ENCODE results near the gene KIF23. TPM values are rescaled to one million over a fixed set of nuclear protein-coding genes. Genes with fewer than 3 reads are reported as not detected.
A peak's percentile ranks its signal among the peaks of the same experiment; 100 is the strongest.

Gene KIF23
- total RNA-seq, 2 donors from 2014 or later: 23.4 to 40.4 TPM

DNA sequence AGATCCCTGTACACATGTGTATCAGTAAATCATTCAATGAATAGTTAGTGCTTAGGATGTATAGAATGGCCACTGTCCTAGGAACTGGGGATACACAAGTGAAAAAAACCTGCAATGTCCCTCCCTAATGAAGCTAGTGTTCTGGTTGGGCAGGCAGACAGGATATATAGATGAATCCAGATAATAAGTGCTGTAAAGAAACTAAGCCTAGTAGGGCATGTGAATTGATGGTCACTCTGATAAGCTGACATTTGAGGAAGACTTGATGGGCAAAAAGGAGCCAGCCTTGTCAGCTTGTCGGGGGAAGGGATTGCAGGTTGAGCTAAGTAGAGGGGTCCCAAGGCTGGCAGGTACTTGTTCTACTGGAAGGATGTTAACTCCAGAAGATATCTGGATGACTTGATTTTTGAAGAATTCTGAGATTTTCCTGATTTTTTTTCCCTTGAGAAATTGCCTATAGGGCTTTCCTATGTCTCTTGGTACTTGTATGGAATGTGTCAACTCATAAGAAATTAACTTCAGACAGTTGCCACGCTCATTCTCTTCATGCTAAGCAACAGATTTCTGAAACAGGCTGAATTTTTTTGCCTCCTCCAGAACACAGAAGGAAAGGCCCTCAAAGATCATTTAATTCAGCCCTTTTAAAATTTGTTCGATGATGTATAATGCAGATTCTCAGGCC is 6.3 kb upstream of the KIF23 start:
- no peak for ATAC-seq
- H3K4me1 Mint-ChIP-seq (ENCODE audit: low read depth in 2 of 2): no peaks in the 10 kb centered on the region
- H3K27me3 Mint-ChIP-seq: peaks cover 4 to 15% of the 10 kb centered on the region in 2 donors
- no peak overlapping the region for H3K4me3 Mint-ChIP-seq
- DNase-seq (ENCODE audit: low spot score): no peak
- H3K9me3 Mint-ChIP-seq: no peaks in the 10 kb centered on the region
- no peaks in the 10 kb centered on the region for H3K36me3 Mint-ChIP-seq
- H3K27ac Mint-ChIP-seq: no peak overlapping the region

DNA sequence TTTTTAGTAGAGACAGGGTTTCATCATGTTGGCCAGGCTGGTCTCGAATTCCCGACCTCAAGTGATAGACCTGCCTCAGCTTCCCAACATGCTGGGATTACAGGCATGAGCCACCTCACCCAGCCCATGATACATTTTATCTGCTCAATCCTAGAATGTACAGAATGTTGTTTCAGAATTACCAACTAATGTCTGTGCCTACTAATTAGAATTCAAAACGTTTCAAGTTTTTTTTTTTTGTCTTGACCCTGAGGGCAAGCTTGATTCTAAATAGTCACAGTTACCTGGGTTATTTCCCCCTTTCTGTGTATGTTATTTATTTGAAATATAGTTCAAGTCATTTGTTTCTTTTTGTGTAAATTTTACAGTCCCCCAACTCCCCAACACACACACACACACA is 5.3 kb upstream of the KIF23 start:
- peaks cover 2 to 3% of the 10 kb centered on the region in 2 donors for H3K4me1 Mint-ChIP-seq (ENCODE audit: low read depth in 2 of 2)
- H3K27me3 Mint-ChIP-seq: peaks cover 4 to 15% of the 10 kb centered on the region in 2 donors
- no peak for DNase-seq (ENCODE audit: low spot score)
- H3K9me3 Mint-ChIP-seq: no peaks in the 10 kb centered on the region
- H3K36me3 Mint-ChIP-seq: no peaks in the 10 kb centered on the region
- no peak overlapping the region for H3K27ac Mint-ChIP-seq
- ATAC-seq: no peak
- H3K4me3 Mint-ChIP-seq: no peak overlapping the region

DNA sequence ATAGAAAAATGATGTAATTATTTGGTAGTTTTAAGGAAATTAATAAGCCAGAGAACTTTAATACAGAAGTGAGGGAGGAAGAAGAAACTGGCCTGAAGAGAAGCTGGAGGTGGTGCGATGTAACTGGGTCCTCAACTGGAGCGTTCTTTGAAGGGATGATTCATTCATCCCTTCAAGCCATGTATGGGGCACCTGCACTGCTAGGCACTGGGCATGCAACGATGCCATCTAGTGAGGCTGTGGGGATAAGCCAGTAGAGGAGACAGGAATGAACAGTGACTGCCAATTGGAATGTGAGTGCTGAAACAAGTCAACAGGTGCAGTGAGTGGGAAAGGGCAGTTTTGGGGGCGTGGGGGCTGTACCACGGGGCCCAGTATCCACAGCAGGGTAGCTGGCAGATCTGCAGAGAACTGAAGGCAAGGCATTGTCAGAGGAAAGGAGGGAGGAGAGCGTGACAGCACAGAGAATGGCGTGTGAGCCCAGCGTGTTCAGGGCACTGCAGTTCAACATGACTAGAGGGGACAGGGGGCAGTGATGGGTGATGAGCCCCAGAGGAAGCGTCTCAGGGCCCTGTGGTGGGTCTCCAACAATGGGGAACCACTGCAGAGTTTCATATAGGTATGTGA is 3.8 kb upstream of the KIF23 start:
- Mint-ChIP-seq H3K4me3 (no peak overlapping the region), H3K27me3 (peaks cover 0 to 15% of the 10 kb centered on the region in 2 donors), H3K4me1 (ENCODE audit: low read depth in 2 of 2) (peaks cover 6 to 9% of the 10 kb centered on the region in 2 donors), H3K36me3 (no peaks in the 10 kb centered on the region), H3K9me3 (no peaks in the 10 kb centered on the region), H3K27ac (no peak overlapping the region)
- no peak for ATAC-seq
- no peak for DNase-seq (ENCODE audit: low spot score)

DNA sequence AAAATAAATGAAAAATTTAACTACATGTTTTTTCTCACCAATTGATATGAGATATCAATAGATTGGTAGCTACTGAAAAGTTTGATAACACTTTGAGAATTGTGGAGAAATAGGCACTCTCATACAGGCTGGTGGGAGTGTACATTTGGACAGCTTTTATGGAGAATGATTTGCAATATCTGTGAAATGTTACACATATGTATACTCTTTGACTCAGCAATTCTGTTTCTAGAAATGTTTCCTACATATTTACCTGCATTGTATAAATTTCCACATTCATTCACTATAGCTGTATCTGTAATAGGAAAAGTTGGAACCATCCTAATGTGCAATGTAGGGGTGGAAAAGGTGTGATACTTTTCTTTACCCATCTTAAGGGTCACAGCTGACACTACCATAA is 1.9 kb upstream of the KIF23 start:
- no peak overlapping the region for H3K27ac Mint-ChIP-seq
- no peaks in the 10 kb centered on the region for H3K9me3 Mint-ChIP-seq
- peaks cover 2% of the 10 kb centered on the region for H3K36me3 Mint-ChIP-seq
- DNase-seq (ENCODE audit: low spot score) (no peak), ATAC-seq (no peak)
- peaks cover 8 to 9% of the 10 kb centered on the region in 2 donors for H3K4me1 Mint-ChIP-seq (ENCODE audit: low read depth in 2 of 2)
- no peak overlapping the region for H3K4me3 Mint-ChIP-seq
- H3K27me3 Mint-ChIP-seq: peaks cover 0 to 15% of the 10 kb centered on the region in 2 donors

DNA sequence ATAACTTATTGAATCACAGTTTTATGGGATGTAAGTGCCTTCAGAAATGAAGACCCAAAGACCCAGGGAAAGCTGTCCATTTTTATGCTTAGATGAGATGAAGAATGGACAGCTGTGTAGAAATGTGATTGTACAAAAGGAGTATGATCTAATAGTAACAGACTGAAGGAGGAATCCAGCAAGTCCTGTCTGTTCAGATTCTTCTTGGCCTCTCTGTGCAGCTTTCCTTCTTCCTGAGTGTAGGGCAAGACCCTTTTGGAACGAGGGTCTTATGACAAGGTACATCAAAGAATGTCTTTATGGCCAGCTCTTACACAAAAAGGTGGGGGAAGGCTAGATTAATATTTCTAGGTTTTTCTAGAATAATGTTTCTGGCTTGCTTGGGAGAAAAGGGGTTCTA is 1.4 kb upstream of the KIF23 start:
- DNase-seq (ENCODE audit: low spot score) (no peak), ATAC-seq (no peak)
- H3K27ac Mint-ChIP-seq: peak overlapping the region in 1 of 2 donors; percentile 64
- H3K4me3 Mint-ChIP-seq: peak overlapping the region; percentile 83
- peaks cover 6% of the 10 kb centered on the region for H3K36me3 Mint-ChIP-seq
- H3K4me1 Mint-ChIP-seq (ENCODE audit: low read depth in 2 of 2): peaks cover 9 to 12% of the 10 kb centered on the region in 2 donors
- H3K9me3 Mint-ChIP-seq: no peaks in the 10 kb centered on the region
- peaks cover 0 to 14% of the 10 kb centered on the region in 2 donors for H3K27me3 Mint-ChIP-seq

DNA sequence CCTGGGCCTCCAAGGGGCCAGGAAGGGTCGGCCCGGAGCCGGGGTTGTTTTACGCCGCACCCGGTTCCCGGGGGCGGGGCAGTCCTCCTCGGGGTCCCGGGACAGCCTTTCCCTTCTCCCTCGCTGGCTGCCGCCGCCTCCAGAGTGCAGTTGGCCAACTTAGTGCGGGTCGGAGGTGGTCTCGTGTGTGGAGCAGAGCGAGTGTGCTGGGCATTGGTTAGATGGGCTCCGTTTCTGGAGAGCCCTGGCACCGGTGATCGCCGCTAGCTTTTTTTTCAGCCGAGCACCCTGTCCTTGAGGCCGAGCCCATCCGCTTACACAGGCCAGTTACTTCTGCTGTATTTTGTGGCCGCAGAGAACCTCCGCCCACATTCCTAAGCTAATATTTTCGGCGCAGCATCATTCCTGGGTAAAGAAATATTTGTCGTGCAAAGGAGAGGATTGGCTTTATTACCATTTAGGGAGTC is 585 bp downstream of the KIF23 start:
- peaks cover 12% of the 10 kb centered on the region for H3K36me3 Mint-ChIP-seq
- no peak overlapping the region for H3K27ac Mint-ChIP-seq
- DNase-seq (ENCODE audit: low spot score): no peak
- peak; percentile 43 to 65 for ATAC-seq
- H3K4me3 Mint-ChIP-seq: peak overlapping the region; percentile 93
- H3K4me1 Mint-ChIP-seq (ENCODE audit: low read depth in 2 of 2): peaks cover 9 to 12% of the 10 kb centered on the region in 2 donors
- no peaks in the 10 kb centered on the region for H3K9me3 Mint-ChIP-seq
- peaks cover 0 to 8% of the 10 kb centered on the region in 2 donors for H3K27me3 Mint-ChIP-seq

DNA sequence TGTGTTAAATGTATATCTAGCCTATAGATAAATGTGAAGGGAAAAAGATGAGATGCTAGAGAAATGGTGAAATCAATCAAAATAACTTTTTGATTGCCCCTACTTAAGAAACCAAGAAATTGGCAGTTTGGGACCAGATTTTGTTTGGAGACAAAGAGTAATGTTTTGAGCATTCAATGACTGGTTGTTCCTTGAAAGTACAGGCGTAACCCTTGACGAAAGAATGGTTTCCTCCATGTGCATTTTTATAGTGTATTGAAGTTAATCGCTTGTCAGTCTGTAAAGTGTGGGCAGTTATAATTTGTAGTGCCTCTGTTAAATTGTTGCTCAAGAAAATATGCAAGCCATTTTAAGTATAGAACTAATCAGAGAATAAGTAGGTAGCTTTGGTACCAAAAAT is 1.2 kb downstream of the KIF23 start:
- H3K9me3 Mint-ChIP-seq: no peaks in the 10 kb centered on the region
- H3K36me3 Mint-ChIP-seq: peaks cover 12% of the 10 kb centered on the region
- H3K4me3 Mint-ChIP-seq: peak overlapping the region; percentile 93
- H3K27me3 Mint-ChIP-seq: peaks cover 0 to 7% of the 10 kb centered on the region in 2 donors
- no peak overlapping the region for H3K27ac Mint-ChIP-seq
- H3K4me1 Mint-ChIP-seq (ENCODE audit: low read depth in 2 of 2): peaks cover 9 to 12% of the 10 kb centered on the region in 2 donors
- ATAC-seq: no peak
- no peak for DNase-seq (ENCODE audit: low spot score)

DNA sequence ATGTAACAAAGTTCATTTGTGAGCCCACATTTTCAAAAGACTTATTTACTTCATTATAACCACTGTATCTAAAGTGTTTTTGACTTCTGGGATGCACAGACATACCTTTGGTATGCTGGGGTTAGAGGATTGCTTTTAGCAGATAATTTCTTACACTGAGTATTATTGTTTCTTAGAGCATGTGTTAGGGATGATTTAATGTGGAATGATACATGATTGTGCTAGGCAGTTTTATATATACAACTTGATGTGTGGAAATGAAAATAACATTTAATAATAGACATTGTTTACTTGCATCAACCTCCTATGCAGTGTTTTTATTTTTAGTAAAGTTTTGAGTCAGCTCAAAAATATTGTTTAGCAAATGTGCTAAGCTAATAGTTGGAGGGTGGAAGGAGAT is 3.4 kb downstream of the KIF23 start:
- H3K27ac Mint-ChIP-seq: no peak overlapping the region
- H3K9me3 Mint-ChIP-seq: no peaks in the 10 kb centered on the region
- no peak for DNase-seq (ENCODE audit: low spot score)
- no peak overlapping the region for H3K4me3 Mint-ChIP-seq
- peaks cover 9 to 12% of the 10 kb centered on the region in 2 donors for H3K4me1 Mint-ChIP-seq (ENCODE audit: low read depth in 2 of 2)
- ATAC-seq: no peak
- peaks cover 0 to 2% of the 10 kb centered on the region in 2 donors for H3K27me3 Mint-ChIP-seq
- peaks cover 16% of the 10 kb centered on the region for H3K36me3 Mint-ChIP-seq

DNA sequence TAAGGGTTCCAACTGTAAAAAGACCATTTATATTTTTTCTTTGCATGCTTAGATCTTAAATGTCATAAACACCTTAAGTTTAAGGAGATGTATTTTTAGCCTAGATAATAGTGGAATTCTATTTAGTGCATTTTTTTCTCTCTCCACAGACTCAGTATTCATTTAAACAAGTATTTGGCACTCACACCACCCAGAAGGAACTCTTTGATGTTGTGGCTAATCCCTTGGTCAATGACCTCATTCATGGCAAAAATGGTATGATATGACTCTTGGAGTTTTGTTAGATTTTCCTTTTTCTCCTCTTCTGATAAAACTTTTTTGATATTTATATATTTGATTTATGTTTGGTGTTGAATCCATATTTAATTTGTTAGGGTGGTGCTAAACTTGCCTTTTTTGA is 7.3 kb downstream of the KIF23 start:
- H3K27ac Mint-ChIP-seq: no peak overlapping the region
- H3K9me3 Mint-ChIP-seq: no peaks in the 10 kb centered on the region
- no peaks in the 10 kb centered on the region for H3K27me3 Mint-ChIP-seq
- ATAC-seq (no peak), DNase-seq (ENCODE audit: low spot score) (no peak)
- peaks cover 21% of the 10 kb centered on the region for H3K36me3 Mint-ChIP-seq
- no peak overlapping the region for H3K4me3 Mint-ChIP-seq
- peaks cover 0 to 6% of the 10 kb centered on the region in 2 donors for H3K4me1 Mint-ChIP-seq (ENCODE audit: low read depth in 2 of 2)

DNA sequence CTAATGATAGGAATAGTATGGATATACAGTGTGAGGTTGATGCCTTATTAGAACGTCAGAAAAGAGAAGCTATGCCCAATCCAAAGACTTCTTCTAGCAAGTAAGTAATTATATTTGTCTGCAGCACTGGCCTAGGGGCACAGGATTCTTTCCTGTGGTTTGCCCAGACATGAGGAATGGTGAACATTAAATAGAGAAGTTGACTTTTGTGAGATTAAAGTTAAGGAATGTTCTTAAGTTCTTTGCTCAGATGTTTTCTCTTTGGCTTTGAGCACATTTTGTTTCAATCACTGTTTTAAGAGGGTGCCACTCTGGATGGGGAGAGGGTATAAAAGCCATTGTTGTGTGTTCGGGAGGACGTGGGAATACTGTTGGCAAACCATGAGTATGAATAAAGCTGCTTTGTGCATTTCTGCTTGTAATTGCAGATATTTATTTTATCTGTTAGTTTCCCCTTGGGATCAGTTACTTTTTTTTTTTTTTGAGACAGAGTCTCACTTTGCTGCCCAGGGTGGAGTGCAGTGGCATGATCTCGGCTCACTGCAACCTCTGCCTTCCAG is 8.3 kb downstream of the KIF23 start:
- DNase-seq (ENCODE audit: low spot score) (no peak), ATAC-seq (no peak)
- Mint-ChIP-seq H3K36me3 (peaks cover 17% of the 10 kb centered on the region), H3K9me3 (no peaks in the 10 kb centered on the region), H3K27ac (no peak overlapping the region), H3K27me3 (no peaks in the 10 kb centered on the region), H3K4me1 (ENCODE audit: low read depth in 2 of 2) (peaks cover 0 to 3% of the 10 kb centered on the region in 2 donors), H3K4me3 (no peak overlapping the region)

DNA sequence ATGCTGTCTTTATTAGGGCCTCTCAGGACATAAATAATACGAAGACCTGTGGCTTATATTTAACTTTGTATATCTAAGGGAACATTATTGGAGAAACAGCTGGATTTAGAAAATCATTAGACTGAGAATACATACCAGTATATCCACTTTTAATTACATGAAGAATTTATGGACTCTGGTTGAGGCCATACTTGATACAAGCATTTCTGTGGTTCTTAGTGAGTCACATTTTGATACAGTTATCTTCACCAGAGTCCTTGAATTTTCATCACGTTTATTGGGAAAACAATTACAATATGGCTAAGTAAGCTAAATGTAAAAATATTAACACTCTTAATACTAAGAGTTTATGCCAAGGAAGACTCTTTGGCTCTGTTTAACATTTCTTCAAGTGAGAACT is 9.9 kb downstream of the KIF23 start:
- H3K36me3 Mint-ChIP-seq: peaks cover 8% of the 10 kb centered on the region
- H3K9me3 Mint-ChIP-seq: no peaks in the 10 kb centered on the region
- no peak for DNase-seq (ENCODE audit: low spot score)
- H3K4me3 Mint-ChIP-seq: no peak overlapping the region
- no peak overlapping the region for H3K27ac Mint-ChIP-seq
- ATAC-seq: no peak
- H3K4me1 Mint-ChIP-seq (ENCODE audit: low read depth in 2 of 2): no peaks in the 10 kb centered on the region
- H3K27me3 Mint-ChIP-seq: no peaks in the 10 kb centered on the region

DNA sequence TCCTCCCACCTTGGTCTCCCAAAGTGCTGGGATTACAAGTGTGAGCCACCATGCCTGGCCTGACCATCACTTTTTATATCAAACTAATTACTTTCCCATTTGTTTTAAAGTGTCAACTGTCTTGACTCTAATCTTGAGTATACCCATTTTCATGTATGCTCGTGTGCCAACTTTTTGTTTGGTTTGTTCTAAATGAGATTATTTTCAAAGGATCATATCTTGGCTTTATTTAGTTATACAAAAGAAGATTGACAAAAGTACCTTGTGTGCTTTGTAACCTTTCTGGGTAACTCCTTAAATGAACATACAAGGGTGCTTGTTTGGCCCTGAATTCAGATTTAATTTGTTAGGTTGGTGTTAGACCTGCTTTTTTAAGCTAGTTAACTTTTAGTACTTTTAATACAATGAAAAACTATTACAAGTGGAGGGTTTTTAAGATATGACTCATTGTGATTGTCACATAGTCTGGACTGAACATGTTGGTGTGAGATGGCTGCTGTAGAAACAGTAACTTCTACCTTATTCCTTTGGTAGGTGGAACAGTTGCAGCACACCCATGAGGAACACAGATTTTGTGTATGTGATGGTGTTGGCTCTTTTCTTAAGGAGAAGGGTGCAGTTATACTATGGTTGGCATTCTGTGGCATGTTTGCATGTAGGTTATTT is 10.7 kb downstream of the KIF23 start:
- Mint-ChIP-seq H3K27me3 (no peaks in the 10 kb centered on the region), H3K9me3 (no peaks in the 10 kb centered on the region), H3K27ac (no peak overlapping the region), H3K4me1 (ENCODE audit: low read depth in 2 of 2) (no peaks in the 10 kb centered on the region), H3K36me3 (peaks cover 8% of the 10 kb centered on the region), H3K4me3 (no peak overlapping the region)
- DNase-seq (ENCODE audit: low spot score) (no peak), ATAC-seq (no peak)

DNA sequence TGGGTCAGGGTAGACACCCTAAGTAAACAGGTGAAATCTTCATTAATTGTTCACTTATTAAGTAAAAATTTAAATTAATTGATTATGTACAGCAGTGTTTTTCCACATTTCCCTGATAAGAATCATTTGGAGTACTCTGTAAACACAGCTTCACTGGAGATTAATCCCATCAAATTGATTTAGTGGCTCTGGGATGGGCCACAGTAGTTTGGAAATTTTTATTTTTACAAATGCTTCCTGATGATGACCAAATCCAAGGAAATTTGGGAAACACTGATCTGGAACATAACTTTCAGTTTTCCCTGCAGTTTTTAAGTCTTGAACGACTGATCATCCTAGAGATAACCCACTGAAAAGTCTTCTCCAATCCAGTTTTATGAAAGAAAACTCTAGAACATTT is 19.7 kb downstream of the KIF23 start:
- H3K4me3 Mint-ChIP-seq: no peak overlapping the region
- H3K27ac Mint-ChIP-seq: no peak overlapping the region
- no peaks in the 10 kb centered on the region for H3K9me3 Mint-ChIP-seq
- no peaks in the 10 kb centered on the region for H3K27me3 Mint-ChIP-seq
- DNase-seq (ENCODE audit: low spot score) (no peak), ATAC-seq (no peak)
- H3K36me3 Mint-ChIP-seq: peaks cover 20% of the 10 kb centered on the region
- no peaks in the 10 kb centered on the region for H3K4me1 Mint-ChIP-seq (ENCODE audit: low read depth in 2 of 2)

DNA sequence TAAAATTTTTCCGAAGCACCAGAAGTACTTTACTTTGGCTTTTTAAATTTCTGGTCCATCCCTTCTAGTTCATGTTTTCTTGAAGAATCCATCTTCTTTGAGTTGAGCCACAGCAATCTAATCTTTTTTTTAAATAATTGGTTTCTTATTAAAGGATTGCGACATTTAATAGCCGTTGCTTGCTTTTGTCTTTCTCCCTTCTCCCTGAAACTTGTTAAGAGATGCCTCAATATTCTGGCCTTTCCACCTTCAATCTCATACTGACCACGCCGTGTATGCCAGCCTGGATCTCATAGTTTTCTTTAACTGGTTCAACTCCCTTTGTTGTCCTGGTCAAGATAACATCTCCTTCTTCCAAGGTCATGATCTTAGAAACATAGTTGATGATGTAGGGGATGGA is 20.1 kb downstream of the KIF23 start:
- no peak for DNase-seq (ENCODE audit: low spot score)
- Mint-ChIP-seq H3K4me1 (ENCODE audit: low read depth in 2 of 2) (no peaks in the 10 kb centered on the region), H3K27me3 (no peaks in the 10 kb centered on the region), H3K4me3 (no peak overlapping the region), H3K36me3 (peaks cover 20% of the 10 kb centered on the region), H3K27ac (no peak overlapping the region), H3K9me3 (no peaks in the 10 kb centered on the region)
- ATAC-seq: no peak
